ENCODE measurements around the gene GGCX. TPM values are rescaled to one million over a fixed set of nuclear protein-coding genes. Genes with fewer than 3 reads are reported as not detected.
"Not testable (repeated sequence)": the region's sequence is repeated elsewhere in the genome, so short reads cannot be mapped to it uniquely, and the experiment has no call there.

GGCX gene
- 51.5 TPM for total RNA-seq (ENCODE audit: insufficient read depth, low replicate concordance)

GRCh38 chr2:85561280-85562212 lies at the start of gene GGCX:
Gene GGCX (minus strand): TSS chr2:85561493. CDS start chr2:85561428, 65 bp downstream.
- peak; percentile 97 for DNase-seq (ENCODE audit: low spot score)

- no peak for DNase-seq (ENCODE audit: low spot score)
These were observed 46.2 kb upstream of the GGCX start for GRCh38 chr2:85607268-85608215.

GRCh38 chr2:85606116-85606455 lies 44.8 kb upstream of the GGCX start:
- no peak for DNase-seq (ENCODE audit: low spot score)

GRCh38 chr2:85605406-85606115 lies 44.3 kb upstream of the GGCX start:
- DNase-seq (ENCODE audit: low spot score): peak; percentile 85

- DNase-seq (ENCODE audit: low spot score): no peak
These were observed 43.5 kb upstream of the GGCX start for GRCh38 chr2:85604568-85605339.

GRCh38 chr2:85604133-85604444 lies 42.8 kb upstream of the GGCX start:
- DNase-seq (ENCODE audit: low spot score): not testable (repeated sequence)

GRCh38 chr2:85602476-85603234 lies 41.4 kb upstream of the GGCX start, which contains the start of gene TMEM150A:
Gene TMEM150A (minus strand): TSS chr2:85602698. CDS start chr2:85601948, 750 bp downstream.
- peak; percentile 97 for DNase-seq (ENCODE audit: low spot score)

GRCh38 chr2:85601771-85602475 lies 40.6 kb upstream of the GGCX start:
- peak; percentile 37 for DNase-seq (ENCODE audit: low spot score)

- DNase-seq (ENCODE audit: low spot score): no peak
These were observed 39.9 kb upstream of the GGCX start for GRCh38 chr2:85600951-85601770.

GRCh38 chr2:85600235-85600575 lies 38.9 kb upstream of the GGCX start:
- DNase-seq (ENCODE audit: low spot score): no peak

- DNase-seq (ENCODE audit: low spot score): no peak
These were observed 38.4 kb upstream of the GGCX start for GRCh38 chr2:85599468-85600234.

- DNase-seq (ENCODE audit: low spot score): no peak
These were observed 37.5 kb upstream of the GGCX start for GRCh38 chr2:85598594-85599340.

- no peak for DNase-seq (ENCODE audit: low spot score)
These were observed 35.9 kb upstream of the GGCX start for GRCh38 chr2:85597241-85597640.

- DNase-seq (ENCODE audit: low spot score): no peak
These were observed 35.3 kb upstream of the GGCX start for GRCh38 chr2:85596486-85597143.

GRCh38 chr2:85596026-85596333 lies 34.7 kb upstream of the GGCX start:
- DNase-seq (ENCODE audit: low spot score): no peak

GRCh38 chr2:85595301-85596025 lies 34.2 kb upstream of the GGCX start, which contains the start of gene RNF181:
Gene RNF181 (plus strand): TSS chr2:85595745. CDS start chr2:85595764, 19 bp downstream.
- peak; percentile 100 for DNase-seq (ENCODE audit: low spot score)
